ENCODE measurements around the gene NWD2. TPM values are rescaled to one million over a fixed set of nuclear protein-coding genes. Genes with fewer than 3 reads are reported as not detected.

Gene NWD2
- total RNA-seq, 4 donors from 2014 or later: 0.16 to 2.1 (median 0.61) TPM

DNA sequence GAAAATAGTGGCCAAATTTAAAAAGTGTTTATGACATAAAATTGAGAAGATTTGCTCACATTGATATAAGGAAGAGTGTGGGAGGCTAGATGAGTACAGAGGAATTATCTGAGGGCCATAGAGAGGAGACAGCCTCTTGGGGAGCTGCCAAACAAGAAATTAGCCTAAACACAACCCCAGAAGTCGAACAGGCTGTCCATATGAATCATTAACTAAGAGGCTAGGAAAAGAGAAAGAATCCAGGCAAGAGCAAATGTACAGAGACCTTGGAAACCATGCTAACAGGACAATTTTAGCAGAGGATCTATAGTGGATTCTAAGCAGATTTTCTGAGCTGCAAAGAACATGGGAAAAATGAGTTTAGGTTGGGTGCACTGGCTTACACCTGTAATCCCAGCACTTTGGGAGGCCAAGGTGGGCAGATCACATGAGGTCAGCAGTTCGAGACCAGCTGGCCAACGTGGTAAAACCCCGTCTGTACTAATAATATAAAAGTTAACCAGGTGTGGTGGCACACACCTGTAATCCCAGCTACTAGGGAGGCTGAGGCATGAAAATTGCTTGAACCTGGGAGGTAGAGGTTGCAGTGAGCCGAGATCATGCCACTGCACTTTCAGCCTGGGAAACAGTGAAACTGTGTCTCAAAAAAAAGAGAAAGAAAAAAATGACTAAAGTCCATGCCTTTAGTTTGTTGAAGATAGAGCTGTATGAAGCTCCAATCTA lies 76.1 kb downstream of the NWD2 start:
- DNase-seq (ENCODE audit: low spot score in 2 of 2): no peak
- TF ChIP-seq EP300 (IDR thresholded peaks at IDR 0.05): no peak
- no peak for TF ChIP-seq POLR2AphosphoS5 (IDR thresholded peaks at IDR 0.05)
- TF ChIP-seq POLR2A (IDR thresholded peaks at IDR 0.05): no peak
- TF ChIP-seq, protein P1, sequence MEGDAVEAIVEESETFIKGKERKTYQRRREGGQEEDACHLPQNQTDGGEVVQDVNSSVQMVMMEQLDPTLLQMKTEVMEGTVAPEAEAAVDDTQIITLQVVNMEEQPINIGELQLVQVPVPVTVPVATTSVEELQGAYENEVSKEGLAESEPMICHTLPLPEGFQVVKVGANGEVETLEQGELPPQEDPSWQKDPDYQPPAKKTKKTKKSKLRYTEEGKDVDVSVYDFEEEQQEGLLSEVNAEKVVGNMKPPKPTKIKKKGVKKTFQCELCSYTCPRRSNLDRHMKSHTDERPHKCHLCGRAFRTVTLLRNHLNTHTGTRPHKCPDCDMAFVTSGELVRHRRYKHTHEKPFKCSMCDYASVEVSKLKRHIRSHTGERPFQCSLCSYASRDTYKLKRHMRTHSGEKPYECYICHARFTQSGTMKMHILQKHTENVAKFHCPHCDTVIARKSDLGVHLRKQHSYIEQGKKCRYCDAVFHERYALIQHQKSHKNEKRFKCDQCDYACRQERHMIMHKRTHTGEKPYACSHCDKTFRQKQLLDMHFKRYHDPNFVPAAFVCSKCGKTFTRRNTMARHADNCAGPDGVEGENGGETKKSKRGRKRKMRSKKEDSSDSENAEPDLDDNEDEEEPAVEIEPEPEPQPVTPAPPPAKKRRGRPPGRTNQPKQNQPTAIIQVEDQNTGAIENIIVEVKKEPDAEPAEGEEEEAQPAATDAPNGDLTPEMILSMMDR (IDR thresholded peaks at IDR 0.05): no peak
- Histone ChIP-seq H3K27me3 (no peaks in the 10 kb centered on the region), H3K4me3 (no peak overlapping the region), H3K9me3 (no peaks in the 10 kb centered on the region), H3K36me3 (no peaks in the 10 kb centered on the region), H3K27ac (no peak overlapping the region), H3K4me1 (no peaks in the 10 kb centered on the region)
- 65% methylated on average over 5 of the region's 5 CpGs for WGBS

DNA sequence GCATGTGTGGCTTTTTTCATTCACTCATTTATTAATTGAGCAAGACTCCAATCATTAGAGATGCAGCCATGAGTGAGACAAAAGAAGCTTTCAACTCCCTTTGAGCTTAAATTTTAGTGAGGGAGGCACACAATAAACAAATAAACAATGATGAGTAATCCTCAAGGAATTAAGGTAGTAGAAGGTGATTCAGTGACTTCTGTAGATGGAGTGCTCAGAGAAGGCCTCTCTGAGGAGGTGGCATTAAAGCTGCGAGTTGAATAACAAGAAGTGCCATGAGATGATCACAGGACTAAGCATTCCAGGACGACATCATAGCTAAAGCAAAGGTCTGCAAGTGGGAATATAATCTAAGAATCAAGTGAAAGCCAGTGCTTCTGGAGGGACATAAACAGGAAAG lies 77.6 kb downstream of the NWD2 start:
- 72% methylated on average over 2 of the region's 2 CpGs for WGBS
- H3K4me3 ChIP-seq: no peak overlapping the region
- H3K9me3 ChIP-seq: no peaks in the 10 kb centered on the region

DNA sequence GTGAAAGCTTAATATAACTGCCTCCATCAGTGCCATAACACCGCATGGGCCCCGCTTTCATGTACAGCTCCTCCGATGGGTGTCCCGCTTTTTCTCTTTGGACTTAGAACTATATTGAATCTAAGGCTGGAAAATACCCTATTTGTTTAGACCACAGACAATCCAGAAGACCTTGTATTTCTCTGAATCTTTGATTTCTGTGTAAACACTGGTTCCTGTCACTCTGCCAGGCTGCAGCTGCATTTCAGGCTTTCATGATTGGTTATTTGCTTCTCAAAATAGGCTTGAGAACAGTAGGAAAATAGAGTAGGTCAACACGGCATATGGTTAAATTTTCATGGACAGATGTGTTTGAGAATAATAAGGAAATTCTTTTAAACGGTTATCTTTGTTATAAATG lies 80.0 kb downstream of the NWD2 start:
- WGBS: 56% methylated on average over 6 of the region's 6 CpGs
- H3K4me3 ChIP-seq: no peak overlapping the region
- H3K27me3 ChIP-seq: no peaks in the 10 kb centered on the region
- no peak for DNase-seq (ENCODE audit: low spot score in 2 of 2)
- H3K9me3 ChIP-seq: no peaks in the 10 kb centered on the region
- TF ChIP-seq, protein P1 (IDR thresholded peaks at IDR 0.05): no peak
- TF ChIP-seq POLR2AphosphoS5 (IDR thresholded peaks at IDR 0.05) (no peak), POLR2A (IDR thresholded peaks at IDR 0.05) (no peak), EP300 (IDR thresholded peaks at IDR 0.05) (no peak)
- no peaks in the 10 kb centered on the region for H3K36me3 ChIP-seq
- H3K4me1 ChIP-seq: no peaks in the 10 kb centered on the region
- no peak overlapping the region for H3K27ac ChIP-seq

More for the DNA sequence above, 77.6 kb downstream of the NWD2 start:
- Histone ChIP-seq H3K27ac (no peak overlapping the region), H3K4me1 (no peaks in the 10 kb centered on the region), H3K27me3 (no peaks in the 10 kb centered on the region), H3K36me3 (no peaks in the 10 kb centered on the region)
- no peak for DNase-seq (ENCODE audit: low spot score in 2 of 2)
- no peak for TF ChIP-seq EP300 (IDR thresholded peaks at IDR 0.05)
- TF ChIP-seq, protein P1 (IDR thresholded peaks at IDR 0.05): no peak
- TF ChIP-seq POLR2A (IDR thresholded peaks at IDR 0.05): no peak
- no peak for TF ChIP-seq POLR2AphosphoS5 (IDR thresholded peaks at IDR 0.05)

DNA sequence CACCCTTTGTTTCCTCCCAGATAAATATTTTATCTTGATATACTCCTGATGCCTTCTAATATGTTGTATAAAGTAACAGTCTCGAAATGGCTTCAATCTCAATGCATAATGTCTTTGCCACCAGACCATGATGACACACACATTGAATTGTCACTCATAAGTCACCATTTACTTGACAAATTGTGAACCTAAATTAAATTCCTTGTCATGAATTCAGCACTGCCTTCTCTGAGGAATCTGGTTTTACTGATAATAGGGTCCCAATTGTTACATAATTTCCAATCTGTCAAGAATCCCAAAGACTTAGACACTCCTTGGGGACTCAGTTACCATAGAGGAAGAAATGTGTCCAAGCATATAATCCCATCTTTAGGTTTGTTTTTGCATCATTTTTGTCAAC lies 82.3 kb downstream of the NWD2 start:
- no peaks in the 10 kb centered on the region for H3K36me3 ChIP-seq
- H3K4me1 ChIP-seq: no peaks in the 10 kb centered on the region
- DNase-seq (ENCODE audit: low spot score in 2 of 2): no peak
- H3K9me3 ChIP-seq: no peaks in the 10 kb centered on the region
- TF ChIP-seq, protein P1 (IDR thresholded peaks at IDR 0.05): no peak
- TF ChIP-seq POLR2AphosphoS5 (IDR thresholded peaks at IDR 0.05) (no peak), POLR2A (IDR thresholded peaks at IDR 0.05) (no peak), EP300 (IDR thresholded peaks at IDR 0.05) (no peak)
- 72% methylated on average over 1 of the region's 1 CpG for WGBS
- no peak overlapping the region for H3K27ac ChIP-seq
- no peaks in the 10 kb centered on the region for H3K27me3 ChIP-seq
- no peak overlapping the region for H3K4me3 ChIP-seq

DNA sequence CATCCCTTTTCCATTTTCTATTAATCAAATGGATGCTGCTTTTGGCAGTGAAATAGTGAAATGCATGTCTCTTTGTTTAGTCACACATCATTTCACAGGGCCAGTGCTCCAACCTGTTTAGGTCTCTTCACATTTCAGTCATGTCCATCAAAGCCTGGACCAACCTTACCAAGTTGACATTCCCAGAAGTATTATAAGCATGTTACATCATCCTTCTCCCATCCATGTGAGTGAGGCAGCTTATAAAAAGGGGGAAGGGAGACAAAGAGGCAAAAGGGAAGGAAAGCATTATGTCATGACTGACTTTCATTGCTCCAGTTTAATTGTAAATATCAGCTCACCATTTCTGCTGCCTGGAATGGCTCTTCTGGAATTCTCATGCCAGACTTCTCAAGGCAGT lies 94.4 kb downstream of the NWD2 start:
- TF ChIP-seq EP300 (IDR thresholded peaks at IDR 0.05): no peak
- TF ChIP-seq POLR2AphosphoS5 (IDR thresholded peaks at IDR 0.05): no peak
- no peak for TF ChIP-seq POLR2A (IDR thresholded peaks at IDR 0.05)
- TF ChIP-seq, protein P1 (IDR thresholded peaks at IDR 0.05): no peak
- Histone ChIP-seq H3K4me1 (no peaks in the 10 kb centered on the region), H3K27ac (no peak overlapping the region), H3K4me3 (no peak overlapping the region), H3K27me3 (no peaks in the 10 kb centered on the region), H3K36me3 (no peaks in the 10 kb centered on the region), H3K9me3 (no peaks in the 10 kb centered on the region)
- DNase-seq (ENCODE audit: low spot score in 2 of 2): no peak
